K562 treated with DMSO at 1 percent for 48 hours (cell line): ENCODE data around the gene CCDC74B. TPM values are rescaled to one million over a fixed set of nuclear protein-coding genes. Genes with fewer than 3 reads are reported as not detected.

Source experiments
- total RNA-seq: library from RNA; unstranded; fragments of 300-600 nt; gene quantifications from 2 replicates; pipeline ENCODE4 v1.2.3, GENCODE V29; 2022; ENCODE audit warnings: low replicate concordance; ENCODE audit errors: extremely low read depth

The CCDC74B gene
- total RNA-seq: not detected in 2 replicates

DNA sequence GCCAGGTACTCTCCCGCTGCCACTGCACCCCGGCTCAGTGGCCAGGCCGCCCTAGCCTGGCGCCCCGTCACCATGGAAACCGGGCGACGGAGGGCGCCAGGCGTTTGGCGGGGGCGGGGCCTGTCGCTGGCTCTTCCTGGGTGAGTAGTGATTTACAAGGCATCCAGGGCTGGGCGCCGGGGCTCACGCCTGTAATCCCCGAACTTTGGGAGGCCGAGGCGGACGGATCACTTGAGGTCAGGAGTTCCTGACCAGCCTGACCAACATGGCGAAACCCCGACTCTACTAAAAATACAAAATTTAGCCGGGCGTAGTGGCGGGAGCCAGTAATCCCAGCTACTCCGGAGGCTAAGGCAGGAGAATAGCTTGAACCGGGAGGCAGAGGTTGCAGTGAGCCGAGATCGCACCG is at the start of gene CCDC74B:
TSS of gene CCDC74B (minus strand) at position 107 of the 409 bp plus-strand sequence. CDS start 116 bp downstream, outside the sequence.

DNA sequence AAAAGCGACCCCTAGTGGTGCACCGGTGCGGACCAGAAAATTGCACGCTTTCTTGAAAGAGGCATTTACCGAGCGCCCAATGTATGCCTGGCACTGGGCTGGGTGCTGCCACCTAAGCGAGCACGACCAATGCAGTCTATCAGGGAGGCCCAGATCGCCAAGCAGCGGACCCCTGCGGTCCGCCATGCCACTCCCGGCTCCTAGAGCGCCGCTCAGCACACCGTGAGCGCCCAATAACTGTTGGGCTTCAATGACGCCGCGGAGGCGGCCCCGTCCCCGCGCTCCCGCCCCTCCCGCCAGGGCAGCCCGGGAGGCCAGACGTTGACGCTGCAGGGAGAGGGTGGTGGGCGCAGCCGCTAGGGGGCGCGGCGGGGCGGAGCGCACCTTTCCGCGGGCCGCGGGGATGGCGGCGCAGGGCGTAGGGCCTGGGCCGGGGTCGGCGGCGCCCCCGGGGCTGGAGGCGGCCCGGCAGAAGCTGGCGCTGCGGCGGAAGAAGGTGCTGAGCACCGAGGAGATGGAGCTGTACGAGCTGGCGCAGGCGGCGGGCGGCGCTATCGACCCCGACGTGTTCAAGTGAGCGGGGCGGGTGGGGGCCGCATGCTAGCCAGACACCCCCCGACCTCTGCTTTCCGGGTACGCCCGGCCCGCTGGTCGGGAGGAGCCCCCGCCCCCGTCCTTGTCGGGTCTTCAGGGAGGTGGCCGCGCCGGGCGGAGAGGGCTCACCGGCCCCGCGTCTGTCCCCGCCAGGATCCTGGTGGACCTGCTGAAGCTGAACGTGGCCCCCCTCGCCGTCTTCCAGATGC is 37.2 kb upstream of the CCDC74B start, which contains the start of gene MZT2B:
TSS of gene MZT2B (plus strand) at position 383 of the 803 bp plus-strand sequence. CDS start at position 404, 21 bp downstream.

GRCh38 chr2:130181325-130181879 is 36.5 kb upstream of the CCDC74B start, which contains the start of gene SMPD4:
TSS of gene SMPD4 (minus strand) at chr2:130181602. CDS start at chr2:130176592, 5,010 bp downstream.

DNA sequence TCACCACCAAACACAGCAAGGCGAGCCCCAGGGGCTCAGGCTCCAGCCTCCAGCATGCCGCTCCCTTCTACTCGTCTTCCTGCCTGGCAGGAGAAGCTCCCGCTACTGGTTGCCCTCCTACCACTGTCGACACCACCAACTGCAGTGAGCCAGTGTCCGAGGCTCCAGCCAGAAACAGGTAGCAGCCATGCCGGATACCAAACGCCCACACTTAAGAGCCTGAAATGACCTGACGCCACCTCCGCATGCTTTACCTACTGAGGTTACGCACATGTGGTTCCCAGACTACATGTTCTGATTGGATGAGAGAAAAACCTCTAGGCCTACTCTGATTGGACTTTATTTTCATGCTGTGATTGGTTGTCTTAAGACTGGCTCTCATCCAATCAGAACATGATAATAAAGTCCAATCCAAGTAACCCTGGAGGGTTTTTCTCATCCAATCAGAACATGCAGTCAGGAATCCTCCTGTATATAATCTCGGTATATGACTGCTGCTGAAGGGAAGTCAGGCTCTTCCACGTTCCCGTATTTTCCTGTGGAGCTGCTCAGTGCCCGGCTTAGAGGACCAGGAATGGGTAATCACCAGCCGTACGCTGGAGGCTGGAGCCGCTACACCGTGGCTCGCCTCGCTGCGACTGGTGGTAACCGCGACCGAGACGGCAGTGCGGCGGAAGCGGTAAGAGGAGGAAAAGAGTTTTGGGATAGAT is 15.6 kb downstream of the CCDC74B start, which contains the start of gene POTEF:
TSS of gene POTEF (minus strand) at position 103 of the 710 bp plus-strand sequence. CDS start 8,707 bp downstream, outside the sequence.

Other genes with a start within 250 kb of the CCDC74B start
- gene RAB6C, start 165.4 kb downstream of the CCDC74B start, total RNA-seq: not detected in 2 replicates
- gene POTEF, start 15.9 kb downstream of the CCDC74B start, total RNA-seq: not detected in 2 replicates
- gene SMPD4, start 36.5 kb upstream of the CCDC74B start, total RNA-seq: not detected in 2 replicates
- not detected in 2 replicates for gene MZT2B, start 37.1 kb upstream of the CCDC74B start, total RNA-seq
- gene TUBA3E, start 53.3 kb upstream of the CCDC74B start, total RNA-seq: not detected in 2 replicates
- gene IMP4, start 197.8 kb upstream of the CCDC74B start, total RNA-seq: not detected in 2 replicates
- gene PTPN18, start 210.9 kb upstream of the CCDC74B start, total RNA-seq: not detected in 2 replicates